ENCODE measurements around the gene HES6. TPM values are rescaled to one million over a fixed set of nuclear protein-coding genes. Genes with fewer than 3 reads are reported as not detected.
A peak's percentile ranks its signal among the peaks of the same experiment; 100 is the strongest.

Gene HES6
- total RNA-seq, 4 donors from 2014 or later, result 2.9 to 9.0 (median 6.8) TPM

DNA sequence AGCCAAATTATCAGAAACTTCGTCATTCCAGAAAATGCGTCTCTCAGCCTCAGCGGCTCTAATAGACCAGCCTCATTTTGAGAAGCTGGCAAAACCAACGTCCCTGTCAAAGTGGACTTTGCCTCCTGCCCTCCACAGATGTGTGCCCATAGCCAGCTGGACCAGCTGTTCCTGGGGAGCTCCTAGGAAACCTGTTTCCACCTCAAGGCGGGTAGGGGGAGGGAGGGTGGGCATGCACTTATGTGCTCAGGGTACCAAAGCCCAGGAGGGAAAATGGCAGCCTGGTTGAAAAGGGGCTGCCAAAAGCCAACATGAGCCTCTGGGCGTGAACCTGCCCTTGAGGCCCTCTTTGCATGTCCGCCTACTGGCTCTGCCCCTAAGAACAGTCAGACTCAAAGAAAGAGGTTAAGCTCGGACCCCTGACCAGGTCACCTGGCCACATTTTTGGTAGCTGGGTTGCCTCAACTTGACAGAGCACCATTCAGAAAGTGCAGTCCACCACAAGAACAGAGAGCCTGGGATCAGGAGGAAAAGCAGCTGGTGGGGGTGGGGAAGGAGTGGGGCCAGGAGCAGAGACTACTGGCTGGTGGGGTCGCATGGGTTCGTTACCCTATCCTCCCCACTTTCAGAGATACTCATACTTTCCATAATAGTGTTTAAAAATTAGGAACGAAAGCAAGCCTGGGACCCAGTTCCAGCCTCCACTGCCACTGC is 45.1 kb upstream of the HES6 start:
- Histone ChIP-seq H3K27me3 (no peaks in the 10 kb centered on the region), H3K27ac (peak overlapping the region; percentile 84 to 96 (median 95)), H3K4me3 (replicated peaks in 1 of 3) (no peak overlapping the region), H3K36me3 (no peaks in the 10 kb centered on the region), H3K9me3 (no peaks in the 10 kb centered on the region), H3K4me1 (peaks cover 47 to 76% of the 10 kb centered on the region in 2 donors)
- DNase-seq, result no peak
- TF ChIP-seq, protein P1, sequence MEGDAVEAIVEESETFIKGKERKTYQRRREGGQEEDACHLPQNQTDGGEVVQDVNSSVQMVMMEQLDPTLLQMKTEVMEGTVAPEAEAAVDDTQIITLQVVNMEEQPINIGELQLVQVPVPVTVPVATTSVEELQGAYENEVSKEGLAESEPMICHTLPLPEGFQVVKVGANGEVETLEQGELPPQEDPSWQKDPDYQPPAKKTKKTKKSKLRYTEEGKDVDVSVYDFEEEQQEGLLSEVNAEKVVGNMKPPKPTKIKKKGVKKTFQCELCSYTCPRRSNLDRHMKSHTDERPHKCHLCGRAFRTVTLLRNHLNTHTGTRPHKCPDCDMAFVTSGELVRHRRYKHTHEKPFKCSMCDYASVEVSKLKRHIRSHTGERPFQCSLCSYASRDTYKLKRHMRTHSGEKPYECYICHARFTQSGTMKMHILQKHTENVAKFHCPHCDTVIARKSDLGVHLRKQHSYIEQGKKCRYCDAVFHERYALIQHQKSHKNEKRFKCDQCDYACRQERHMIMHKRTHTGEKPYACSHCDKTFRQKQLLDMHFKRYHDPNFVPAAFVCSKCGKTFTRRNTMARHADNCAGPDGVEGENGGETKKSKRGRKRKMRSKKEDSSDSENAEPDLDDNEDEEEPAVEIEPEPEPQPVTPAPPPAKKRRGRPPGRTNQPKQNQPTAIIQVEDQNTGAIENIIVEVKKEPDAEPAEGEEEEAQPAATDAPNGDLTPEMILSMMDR (IDR thresholded peaks at IDR 0.05), result no peak
- TF ChIP-seq POLR2A (IDR thresholded peaks at IDR 0.05), result no peak
- 70 to 84% methylated on average over 9 to 11 of the region's 11 CpGs for WGBS, 2 donors
- intact Hi-C loops (cut with DNase I), result no loop called here

DNA sequence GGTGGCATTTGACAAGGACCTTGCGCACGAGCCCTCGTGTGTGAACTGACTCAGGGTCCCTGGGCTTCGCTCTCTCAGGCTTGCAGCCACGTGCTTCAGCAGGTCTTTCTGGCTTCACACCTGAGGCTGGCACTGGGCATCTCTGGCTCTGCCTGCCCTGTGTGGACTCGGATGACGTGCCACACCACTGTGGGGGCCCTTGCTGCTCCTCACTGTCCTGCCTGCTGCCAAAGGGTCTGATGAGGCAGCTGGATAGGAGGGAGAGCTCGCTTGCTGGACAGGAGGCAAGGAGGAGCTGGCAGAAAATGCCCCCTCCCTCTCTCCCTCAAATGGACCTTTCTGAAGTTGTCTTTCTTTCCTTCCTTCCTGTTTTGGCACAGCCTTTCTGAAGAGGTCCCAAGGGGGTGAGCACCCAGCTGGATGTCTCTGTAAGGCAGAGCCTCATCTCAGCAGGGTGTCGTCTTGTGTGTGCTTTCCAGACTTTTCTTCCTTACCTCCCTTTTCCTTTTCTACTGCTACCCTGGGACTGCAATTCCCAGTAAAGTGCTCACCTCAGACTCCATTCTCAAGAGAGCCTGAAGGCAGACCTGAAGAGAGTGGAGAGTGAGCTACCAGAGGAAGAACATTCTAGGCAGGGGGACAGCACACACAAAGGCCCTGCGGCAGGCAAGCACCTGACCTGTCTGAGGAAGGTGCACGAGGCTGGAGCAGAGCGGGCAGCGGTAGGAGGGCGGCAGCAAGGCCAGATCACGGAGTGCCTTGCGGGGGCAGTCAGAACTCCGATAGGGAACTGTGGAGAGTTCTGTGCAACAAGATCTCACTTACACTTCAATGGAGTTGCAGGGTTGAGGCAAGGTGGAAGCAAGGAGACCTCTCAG is 43.3 kb upstream of the HES6 start:
- Histone ChIP-seq H3K9me3 (no peaks in the 10 kb centered on the region), H3K36me3 (no peaks in the 10 kb centered on the region), H3K4me1 (peaks cover 51 to 79% of the 10 kb centered on the region in 2 donors), H3K27me3 (no peaks in the 10 kb centered on the region), H3K27ac (peak overlapping the region in 2 of 3 donors; percentile 28 to 45), H3K4me3 (replicated peaks in 1 of 3) (no peak overlapping the region)
- intact Hi-C loops (cut with DNase I), result no loop called here
- TF ChIP-seq POLR2A (IDR thresholded peaks at IDR 0.05), result no peak
- TF ChIP-seq, protein P1 (IDR thresholded peaks at IDR 0.05), result no peak
- no peak for DNase-seq
- 73 to 84% methylated on average over 16 to 17 of the region's 17 CpGs for WGBS, 2 donors

DNA sequence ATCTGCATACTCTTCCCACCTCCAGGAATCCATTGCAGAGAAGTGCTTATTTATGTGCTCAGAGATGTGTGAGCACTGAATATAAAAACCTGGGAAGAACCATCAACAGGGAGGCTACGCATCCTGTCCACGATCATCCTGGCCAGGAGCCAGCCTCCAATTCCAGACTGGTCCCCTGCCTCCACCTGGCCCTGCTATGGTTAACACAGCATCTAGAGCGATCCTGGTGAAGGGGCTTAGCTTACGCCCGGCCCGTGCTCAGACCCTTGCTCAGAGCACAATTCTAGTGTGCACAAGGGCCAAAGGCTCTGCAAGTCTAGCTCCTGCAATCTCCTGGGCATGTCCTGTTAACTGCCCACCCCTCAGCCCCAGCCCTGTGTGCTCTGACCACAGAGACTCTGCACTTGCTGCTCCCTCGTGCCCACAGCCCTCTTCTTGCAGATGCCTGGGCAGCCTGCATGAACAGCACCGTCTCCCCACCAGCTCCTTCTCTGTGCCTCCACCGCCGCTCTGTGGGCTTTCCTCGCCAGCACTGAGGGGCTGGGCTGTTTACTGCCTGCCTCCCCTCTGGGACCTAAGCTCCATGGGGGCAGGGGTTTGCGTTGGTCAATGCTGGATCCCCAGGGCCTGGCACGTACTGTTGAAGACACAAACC is 42.1 kb upstream of the HES6 start:
- DNase-seq, result no peak
- H3K36me3 ChIP-seq, result no peaks in the 10 kb centered on the region
- H3K27ac ChIP-seq, result no peak overlapping the region
- WGBS, 2 donors, result 80 to 85% methylated on average over 13 of the region's 13 CpGs
- intact Hi-C loops (cut with DNase I), result no loop called here
- no peak overlapping the region for H3K4me3 ChIP-seq (replicated peaks in 1 of 3)
- H3K9me3 ChIP-seq, result no peaks in the 10 kb centered on the region
- no peak for TF ChIP-seq POLR2A (IDR thresholded peaks at IDR 0.05)
- TF ChIP-seq, protein P1 (IDR thresholded peaks at IDR 0.05), result no peak
- no peaks in the 10 kb centered on the region for H3K27me3 ChIP-seq
- peaks cover 43 to 70% of the 10 kb centered on the region in 2 donors for H3K4me1 ChIP-seq

DNA sequence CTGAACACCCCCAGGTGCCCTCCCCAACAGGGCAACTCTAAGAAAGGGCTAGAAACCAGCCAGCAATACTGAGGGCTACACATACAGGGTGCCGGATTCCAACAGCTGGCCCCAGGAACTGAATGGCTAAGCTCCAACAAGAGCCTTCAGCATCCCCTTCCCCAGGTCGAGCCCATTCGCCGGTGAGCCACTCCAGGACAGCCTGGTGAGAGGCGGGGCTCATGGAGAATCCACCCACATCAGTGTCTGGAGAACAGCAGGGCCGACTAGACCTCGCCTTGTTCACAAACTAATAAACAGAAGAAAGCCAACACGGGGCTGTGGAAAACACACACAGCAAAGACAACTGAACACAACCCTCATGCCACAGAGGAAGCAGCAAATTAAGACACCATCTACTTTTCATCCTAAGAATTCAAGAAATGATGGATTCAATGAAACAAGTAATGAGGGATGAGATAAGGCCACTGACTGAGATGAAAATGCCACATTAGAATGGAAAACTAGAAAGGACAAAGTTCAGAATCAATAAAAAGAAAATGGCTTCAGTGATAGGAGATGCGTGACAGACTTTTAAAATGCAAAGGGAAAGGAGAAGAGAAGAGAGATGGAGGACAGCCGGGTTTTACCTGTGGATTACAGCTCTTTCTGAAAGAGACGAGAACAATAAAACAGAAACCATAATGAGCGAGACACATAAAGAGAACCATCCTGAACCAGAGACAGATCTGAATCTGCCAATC is 40.4 kb upstream of the HES6 start:
- Histone ChIP-seq H3K9me3 (no peaks in the 10 kb centered on the region), H3K27me3 (no peaks in the 10 kb centered on the region), H3K36me3 (peaks cover 5 to 12% of the 10 kb centered on the region in 2 donors), H3K27ac (no peak overlapping the region), H3K4me3 (replicated peaks in 1 of 3) (no peak overlapping the region), H3K4me1 (peaks cover 29 to 53% of the 10 kb centered on the region in 2 donors)
- DNase-seq, result no peak
- no peak for TF ChIP-seq POLR2A (IDR thresholded peaks at IDR 0.05)
- TF ChIP-seq, protein P1 (IDR thresholded peaks at IDR 0.05), result no peak
- intact Hi-C loops (cut with DNase I), result no loop called here
- WGBS, 2 donors, result 92% methylated on average over 12 of the region's 12 CpGs
